Measurements from ENCODE around the gene TRAF2.

TRAF2 gene

DNA sequence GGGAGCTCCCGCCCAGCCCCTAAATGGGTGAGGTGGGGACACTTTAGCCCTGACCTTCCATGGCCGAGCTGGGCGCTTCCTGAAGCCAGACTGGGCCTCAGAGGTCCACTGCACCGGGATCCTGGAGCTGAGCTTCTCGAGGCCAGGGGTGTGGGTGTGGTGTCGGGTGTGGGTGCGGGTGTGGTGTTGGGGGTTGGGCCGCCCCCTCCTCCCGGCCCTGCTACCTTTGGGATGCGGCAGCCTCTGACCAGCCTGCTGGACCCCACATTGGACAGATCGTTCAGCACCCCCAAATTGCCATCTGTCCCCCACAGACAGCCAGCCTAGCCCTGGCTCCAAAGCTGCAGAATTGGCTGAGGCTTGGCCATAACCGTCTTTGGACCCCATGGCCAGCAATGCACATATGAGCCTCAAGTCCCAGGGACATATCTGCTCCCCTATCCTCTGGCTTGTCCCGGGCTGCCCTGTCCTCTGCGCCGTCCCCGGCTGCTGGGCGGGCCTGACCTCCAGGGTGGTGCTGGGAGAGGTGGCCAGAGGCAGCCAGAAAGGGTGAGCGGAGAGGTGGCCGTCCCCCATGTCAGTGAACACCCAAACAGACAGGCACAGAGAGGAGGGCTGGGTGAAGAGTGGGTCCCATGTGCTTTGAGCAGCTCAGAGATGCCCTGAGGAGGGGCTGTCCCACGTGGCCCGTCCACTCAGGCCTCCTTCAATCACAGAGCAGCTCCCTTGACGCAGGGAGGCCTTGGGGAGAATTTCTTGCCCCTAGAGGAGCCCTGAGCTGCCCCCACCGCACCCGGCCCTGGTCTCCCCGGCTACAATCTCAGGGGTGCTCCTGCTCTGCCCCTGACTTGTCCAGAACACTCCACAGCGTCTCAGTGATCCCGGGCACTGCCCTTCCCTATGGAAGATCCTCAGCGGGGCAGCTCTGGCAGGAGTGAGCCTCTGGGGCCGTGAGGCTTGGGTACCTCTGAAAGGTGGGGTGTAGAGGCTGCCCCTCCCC, 87.6 kb downstream of the TRAF2 start:
- H3K36me3 ChIP-seq (replicated peaks; ENCODE audit: low read depth, low read length), result no peaks in the 10 kb centered on the region
- TF ChIP-seq, protein P1, sequence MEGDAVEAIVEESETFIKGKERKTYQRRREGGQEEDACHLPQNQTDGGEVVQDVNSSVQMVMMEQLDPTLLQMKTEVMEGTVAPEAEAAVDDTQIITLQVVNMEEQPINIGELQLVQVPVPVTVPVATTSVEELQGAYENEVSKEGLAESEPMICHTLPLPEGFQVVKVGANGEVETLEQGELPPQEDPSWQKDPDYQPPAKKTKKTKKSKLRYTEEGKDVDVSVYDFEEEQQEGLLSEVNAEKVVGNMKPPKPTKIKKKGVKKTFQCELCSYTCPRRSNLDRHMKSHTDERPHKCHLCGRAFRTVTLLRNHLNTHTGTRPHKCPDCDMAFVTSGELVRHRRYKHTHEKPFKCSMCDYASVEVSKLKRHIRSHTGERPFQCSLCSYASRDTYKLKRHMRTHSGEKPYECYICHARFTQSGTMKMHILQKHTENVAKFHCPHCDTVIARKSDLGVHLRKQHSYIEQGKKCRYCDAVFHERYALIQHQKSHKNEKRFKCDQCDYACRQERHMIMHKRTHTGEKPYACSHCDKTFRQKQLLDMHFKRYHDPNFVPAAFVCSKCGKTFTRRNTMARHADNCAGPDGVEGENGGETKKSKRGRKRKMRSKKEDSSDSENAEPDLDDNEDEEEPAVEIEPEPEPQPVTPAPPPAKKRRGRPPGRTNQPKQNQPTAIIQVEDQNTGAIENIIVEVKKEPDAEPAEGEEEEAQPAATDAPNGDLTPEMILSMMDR (IDR thresholded peaks at IDR 0.05; ENCODE audit: low read depth, low read length), result no peak
- TF ChIP-seq EZH2phosphoT487 (IDR thresholded peaks at IDR 0.05; ENCODE audit: low read depth), result no peak
- H4K20me1 ChIP-seq (ENCODE audit: insufficient read depth, low read length), result no peaks in the 10 kb centered on the region
- H3K27me3 ChIP-seq (ENCODE audit: low read depth, low read length), result peaks cover 8% of the 10 kb centered on the region; the same call in 1 of the 2 replicates
- no peak overlapping the region for H2AFZ ChIP-seq (ENCODE audit: low read depth, low read length)
- no peaks in the 10 kb centered on the region for H3K9me3 ChIP-seq (ENCODE audit: insufficient read depth, low read length)
- H3K79me2 ChIP-seq (ENCODE audit: low read length), result no peaks in the 10 kb centered on the region
- H3K4me3 ChIP-seq (ENCODE audit: low read length), result no peak overlapping the region
- no peak overlapping the region for H3K9ac ChIP-seq (ENCODE audit: low read length)
- no peak overlapping the region for H3K27ac ChIP-seq (ENCODE audit: low read length)
- H3K4me1 ChIP-seq (ENCODE audit: low read length), result no peaks in the 10 kb centered on the region
- no peak overlapping the region for H3K4me2 ChIP-seq (ENCODE audit: low read length)

DNA sequence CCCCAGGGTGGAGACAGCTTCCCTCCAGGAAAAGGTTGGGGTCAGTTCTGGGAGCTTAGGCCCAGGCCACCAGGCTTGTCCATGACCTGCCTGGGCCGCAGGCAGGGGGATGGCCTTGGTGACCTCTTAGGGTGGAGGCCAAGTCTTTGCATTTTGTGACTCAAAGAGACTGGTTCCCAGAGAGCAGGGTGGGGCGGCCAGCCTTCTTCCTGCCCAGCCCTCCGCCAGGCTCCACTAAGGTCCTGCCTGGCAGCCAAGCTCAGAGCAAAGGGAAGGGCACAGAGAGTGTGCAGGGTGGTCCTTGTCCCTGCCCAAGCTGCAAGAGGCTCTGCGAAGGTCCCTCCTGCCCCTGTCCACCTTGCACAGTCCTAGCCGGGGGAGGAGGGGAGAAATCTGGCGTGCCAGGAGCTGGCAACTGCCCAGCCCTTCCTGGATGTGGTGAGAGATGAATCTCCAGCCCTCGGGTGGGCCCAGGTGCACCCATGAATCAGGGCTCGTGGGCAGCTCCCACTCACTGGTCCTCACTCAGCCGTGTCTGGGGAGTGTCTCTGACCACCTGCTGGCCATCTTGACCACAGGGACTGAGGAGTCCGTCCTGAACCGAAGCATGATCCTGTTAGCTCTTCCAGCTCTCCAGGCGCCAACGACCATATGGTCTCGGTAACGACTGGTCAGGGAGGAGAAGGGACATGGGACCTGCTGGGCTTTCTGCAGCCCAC, 88.7 kb downstream of the TRAF2 start:
- TF ChIP-seq, protein P1 (IDR thresholded peaks at IDR 0.05; ENCODE audit: low read depth, low read length), result no peak
- no peak for TF ChIP-seq EZH2phosphoT487 (IDR thresholded peaks at IDR 0.05; ENCODE audit: low read depth)
- Histone ChIP-seq H4K20me1 (ENCODE audit: insufficient read depth, low read length) (no peaks in the 10 kb centered on the region), H3K27ac (ENCODE audit: low read length) (no peak overlapping the region), H3K4me1 (ENCODE audit: low read length) (no peaks in the 10 kb centered on the region), H2AFZ (ENCODE audit: low read depth, low read length) (no peak overlapping the region), H3K36me3 (replicated peaks; ENCODE audit: low read depth, low read length) (no peaks in the 10 kb centered on the region), H3K9ac (ENCODE audit: low read length) (no peak overlapping the region), H3K27me3 (ENCODE audit: low read depth, low read length) (peaks cover 8% of the 10 kb centered on the region; the same call in 1 of the 2 replicates), H3K9me3 (ENCODE audit: insufficient read depth, low read length) (no peaks in the 10 kb centered on the region), H3K79me2 (ENCODE audit: low read length) (no peaks in the 10 kb centered on the region), H3K4me2 (ENCODE audit: low read length) (no peak overlapping the region), H3K4me3 (ENCODE audit: low read length) (no peak overlapping the region)

DNA sequence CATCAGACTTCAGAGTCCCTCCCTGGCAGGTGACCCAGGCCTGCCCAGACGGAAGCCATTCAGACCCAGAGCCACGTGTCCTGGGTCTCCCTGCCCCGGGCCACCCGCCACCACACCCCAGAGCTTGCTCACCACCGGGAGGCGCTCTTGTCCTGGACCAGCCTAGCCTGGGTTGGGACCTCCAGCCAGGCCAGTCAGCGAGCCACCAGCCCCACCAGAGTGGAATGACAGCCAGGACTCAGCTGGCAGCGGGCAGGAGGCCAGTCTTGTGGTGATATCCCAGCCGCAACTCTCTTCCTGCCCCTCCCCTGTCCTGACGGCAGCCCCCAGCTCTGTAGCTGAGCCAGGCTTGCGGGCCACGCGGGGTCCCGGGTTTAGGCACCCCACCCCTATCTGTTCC, 89.3 kb downstream of the TRAF2 start:
- Histone ChIP-seq H2AFZ (ENCODE audit: low read depth, low read length) (no peak overlapping the region), H3K9me3 (ENCODE audit: insufficient read depth, low read length) (no peaks in the 10 kb centered on the region), H3K27me3 (ENCODE audit: low read depth, low read length) (peaks cover 8% of the 10 kb centered on the region; the same call in 1 of the 2 replicates), H3K4me2 (ENCODE audit: low read length) (no peak overlapping the region), H3K36me3 (replicated peaks; ENCODE audit: low read depth, low read length) (no peaks in the 10 kb centered on the region), H3K4me1 (ENCODE audit: low read length) (no peaks in the 10 kb centered on the region), H3K9ac (ENCODE audit: low read length) (no peak overlapping the region), H3K79me2 (ENCODE audit: low read length) (no peaks in the 10 kb centered on the region), H4K20me1 (ENCODE audit: insufficient read depth, low read length) (no peaks in the 10 kb centered on the region), H3K4me3 (ENCODE audit: low read length) (no peak overlapping the region), H3K27ac (ENCODE audit: low read length) (no peak overlapping the region)
- TF ChIP-seq EZH2phosphoT487 (IDR thresholded peaks at IDR 0.05; ENCODE audit: low read depth), result no peak
- TF ChIP-seq, protein P1 (IDR thresholded peaks at IDR 0.05; ENCODE audit: low read depth, low read length), result peak; percentile 23
